Measurements from ENCODE around the gene ST6GALNAC6. TPM values are rescaled to one million over a fixed set of nuclear protein-coding genes. Genes with fewer than 3 reads are reported as not detected.

ST6GALNAC6 gene
- total RNA-seq, 2 donors from 2014 or later, result 68.2 to 106 TPM

DNA sequence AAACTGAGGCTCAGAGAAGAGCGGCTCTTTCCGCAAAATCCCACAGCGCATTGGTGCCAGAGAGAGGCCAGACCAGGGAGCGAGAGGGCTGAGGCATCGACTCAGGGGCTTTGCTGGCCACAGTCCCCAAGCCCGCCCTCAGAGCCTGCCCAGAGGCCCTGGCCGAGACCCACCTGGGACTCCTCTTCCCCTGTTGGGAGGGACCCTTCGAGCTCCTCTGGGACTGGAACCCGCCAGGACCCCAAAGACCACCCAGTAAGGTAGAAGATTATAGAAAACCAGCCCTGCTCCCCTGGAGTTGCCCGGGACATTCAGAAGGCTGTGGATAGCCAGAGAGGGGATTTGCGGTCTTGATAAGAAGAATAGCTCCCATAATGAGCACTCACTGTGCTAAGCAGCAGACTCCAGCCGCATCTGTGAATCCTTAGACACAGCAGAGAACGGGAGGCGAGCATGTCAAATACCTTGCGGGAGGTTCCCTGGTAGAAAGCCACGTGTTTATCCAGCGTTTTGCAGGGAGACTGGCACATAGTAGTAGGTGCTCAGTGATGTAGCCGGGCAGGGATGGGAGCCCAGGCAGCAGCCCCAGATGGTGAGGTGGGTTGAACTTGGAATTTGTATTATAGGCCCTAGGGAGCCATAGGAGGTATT lies 21.3 kb downstream of the ST6GALNAC6 start:
- Histone ChIP-seq H3K27me3 (no peaks in the 10 kb centered on the region), H3K36me3 (peaks cover 3% of the 10 kb centered on the region), H3K9me3 (no peaks in the 10 kb centered on the region), H3K27ac (peak overlapping the region; percentile 93 to 94), H3K4me1 (peaks cover 2 to 55% of the 10 kb centered on the region in 2 donors), H3K4me3 (peak overlapping the region; percentile 76 to 77)
- DNase-seq (ENCODE audit: low spot score), result no peak
- no peak for TF ChIP-seq CTCF (IDR thresholded peaks at IDR 0.05)

DNA sequence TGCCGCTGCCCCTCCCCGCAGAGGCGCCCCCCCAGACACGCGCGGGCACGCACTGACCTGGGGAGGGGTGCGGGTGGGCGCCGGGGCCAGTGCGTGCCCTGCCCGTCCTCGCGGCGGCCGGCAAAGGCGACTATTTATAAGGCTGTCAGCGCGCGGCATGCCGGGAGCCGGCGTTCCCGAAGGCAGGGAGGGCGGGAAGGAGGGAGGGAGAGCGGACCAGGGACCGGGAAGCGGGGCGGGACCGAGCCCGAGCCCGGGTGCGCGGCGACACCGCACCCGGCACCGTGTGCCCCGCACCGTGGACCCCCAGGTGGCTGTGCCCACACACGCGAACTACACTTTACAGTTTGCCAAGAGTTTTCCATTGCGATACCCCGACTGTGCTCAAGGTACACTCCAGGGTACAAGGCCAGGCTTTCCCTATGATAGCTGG lies 21.8 kb downstream of the ST6GALNAC6 start, which contains the start of gene AK1:
Gene AK1, minus strand, starts transcription at position 110 of the 433 bp plus-strand sequence. CDS start 3,058 bp downstream, outside the sequence.
- no peaks in the 10 kb centered on the region for H3K27me3 ChIP-seq
- H3K27ac ChIP-seq, result peak within 1 kb of the TSS; percentile 93 to 94
- no peaks in the 10 kb centered on the region for H3K9me3 ChIP-seq
- H3K36me3 ChIP-seq, result peaks cover 8% of the 10 kb centered on the region
- peak within 1 kb of the TSS; percentile 76 to 77 for H3K4me3 ChIP-seq
- TF ChIP-seq CTCF (IDR thresholded peaks at IDR 0.05), result no peak
- H3K4me1 ChIP-seq, result peaks cover 2 to 60% of the 10 kb centered on the region in 2 donors
- DNase-seq (ENCODE audit: low spot score), result peak; percentile 84

GRCh38 chr9:127876764-127877562 lies 22.4 kb downstream of the ST6GALNAC6 start:
- peaks cover 15% of the 10 kb centered on the region for H3K36me3 ChIP-seq
- TF ChIP-seq CTCF (IDR thresholded peaks at IDR 0.05), result no peak
- DNase-seq (ENCODE audit: low spot score), result no peak
- peak overlapping the region; percentile 93 to 94 for H3K27ac ChIP-seq
- H3K4me3 ChIP-seq, result peak overlapping the region; percentile 76 to 77
- peaks cover 2 to 61% of the 10 kb centered on the region in 2 donors for H3K4me1 ChIP-seq
- no peaks in the 10 kb centered on the region for H3K27me3 ChIP-seq
- H3K9me3 ChIP-seq, result no peaks in the 10 kb centered on the region

GRCh38 chr9:127876026-127876763 lies 23.2 kb downstream of the ST6GALNAC6 start:
- H3K9me3 ChIP-seq, result no peaks in the 10 kb centered on the region
- peak overlapping the region; percentile 76 to 77 for H3K4me3 ChIP-seq
- no peak for TF ChIP-seq CTCF (IDR thresholded peaks at IDR 0.05)
- H3K4me1 ChIP-seq, result peaks cover 2 to 61% of the 10 kb centered on the region in 2 donors
- H3K27ac ChIP-seq, result peak overlapping the region; percentile 93 to 94
- H3K36me3 ChIP-seq, result peaks cover 22% of the 10 kb centered on the region
- DNase-seq (ENCODE audit: low spot score), result no peak
- H3K27me3 ChIP-seq, result no peaks in the 10 kb centered on the region

- DNase-seq (ENCODE audit: low spot score), result no peak
- Histone ChIP-seq H3K9me3 (no peaks in the 10 kb centered on the region), H3K27ac (peak overlapping the region; percentile 93 to 94), H3K4me3 (peak overlapping the region; percentile 76 to 77), H3K4me1 (peaks cover 2 to 61% of the 10 kb centered on the region in 2 donors), H3K27me3 (no peaks in the 10 kb centered on the region), H3K36me3 (peaks cover 29% of the 10 kb centered on the region)
- no peak for TF ChIP-seq CTCF (IDR thresholded peaks at IDR 0.05)
Measured at GRCh38 chr9:127875306-127875966, 24.0 kb downstream of the ST6GALNAC6 start.
